Neural progenitor cell (in vitro differentiated cells): ENCODE results near the gene HMBS.

Source experiments
- CTCF ChIP-seq: fragments of 200-600 bp; sonication (generic); IDR thresholded peaks from 2 replicates; pipeline ENCODE4 v1.5.1; 2017; ENCODE audit warnings: antibody characterized with exemption, mild to moderate bottlenecking
- EZH2 ChIP-seq: fragments of 200-600 bp; sonication (generic); IDR thresholded peaks from 2 replicates; pipeline ENCODE4 v1.6.1; 2017; ENCODE audit warnings: antibody characterized with exemption, mild to moderate bottlenecking, moderate library complexity
- EZH2phosphoT487 ChIP-seq: fragments of 200-600 bp; sonication (generic); IDR thresholded peaks from 2 replicates; pipeline ENCODE4 v1.6.1; 2017; ENCODE audit warnings: antibody characterized with exemption

DNA sequence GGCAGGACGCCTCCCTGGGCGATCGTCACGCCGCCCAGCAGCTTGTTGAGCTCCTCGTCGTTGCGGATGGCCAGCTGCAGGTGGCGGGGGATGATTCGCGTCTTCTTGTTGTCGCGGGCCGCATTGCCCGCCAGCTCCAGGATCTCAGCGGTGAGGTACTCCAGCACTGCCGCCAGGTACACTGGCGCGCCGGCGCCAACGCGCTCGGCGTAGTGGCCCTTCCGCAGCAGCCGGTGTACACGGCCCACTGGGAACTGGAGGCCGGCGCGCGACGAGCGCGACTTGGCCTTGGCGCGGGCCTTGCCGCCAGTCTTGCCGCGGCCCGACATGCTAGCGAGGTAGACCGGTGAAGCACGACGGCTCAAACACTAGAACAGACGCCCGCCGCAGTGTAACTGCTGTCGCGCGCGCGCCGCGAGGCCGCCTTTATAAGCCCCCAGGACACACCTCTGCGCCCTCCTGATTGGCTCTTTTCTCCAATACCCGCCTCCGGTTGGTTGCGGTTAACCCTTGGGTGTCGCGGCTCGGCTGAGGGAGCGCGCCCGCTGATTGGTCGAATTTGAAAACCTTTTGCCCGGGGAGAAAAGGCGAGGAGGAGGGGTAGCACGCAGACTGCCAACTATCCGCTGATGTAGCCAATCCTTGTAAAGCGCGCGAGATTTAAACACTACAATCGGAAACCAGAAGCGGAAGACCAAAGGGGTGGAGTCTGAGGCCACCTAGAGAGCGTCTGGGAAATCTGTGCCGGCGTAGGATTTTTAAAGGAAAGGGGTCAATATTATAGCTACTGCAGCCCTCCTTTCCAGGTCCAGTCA lies 10.6 kb downstream of the HMBS start:
- no peak for TF ChIP-seq CTCF
- no peak for TF ChIP-seq EZH2phosphoT487
- no peak for TF ChIP-seq EZH2
